ENCODE measurements around the gene EML6. TPM values are rescaled to one million over a fixed set of nuclear protein-coding genes. Genes with fewer than 3 reads are reported as not detected.

EML6 gene
- total RNA-seq, 1 donor, result 0.73 TPM

DNA sequence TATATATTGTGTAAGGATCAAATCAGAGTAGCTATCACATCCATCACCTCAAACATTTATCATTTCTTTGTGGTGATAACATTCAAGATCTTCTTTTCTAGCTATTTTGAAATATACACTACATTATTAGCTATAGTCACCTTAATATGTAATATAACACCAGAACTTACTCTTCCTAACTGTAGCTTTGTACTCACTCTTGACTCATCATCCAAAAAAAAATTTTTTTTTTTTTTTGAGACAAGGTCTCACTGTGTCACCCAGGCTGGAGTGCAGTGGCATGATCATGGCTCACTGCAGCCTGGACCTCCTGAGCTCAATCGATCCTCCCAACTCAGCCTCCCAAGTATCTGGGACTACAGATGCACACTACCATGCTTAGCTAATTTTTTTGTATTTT, 153.3 kb downstream of the EML6 start:
- Histone ChIP-seq H3K4me3 (ENCODE audit: low read length) (no peak overlapping the region), H3K4me1 (ENCODE audit: insufficient read depth, low read length) (no peaks in the 10 kb centered on the region), H3K27me3 (ENCODE audit: insufficient read depth, low read length) (no peaks in the 10 kb centered on the region), H3K9me3 (ENCODE audit: low read depth, low read length) (no peaks in the 10 kb centered on the region)

DNA sequence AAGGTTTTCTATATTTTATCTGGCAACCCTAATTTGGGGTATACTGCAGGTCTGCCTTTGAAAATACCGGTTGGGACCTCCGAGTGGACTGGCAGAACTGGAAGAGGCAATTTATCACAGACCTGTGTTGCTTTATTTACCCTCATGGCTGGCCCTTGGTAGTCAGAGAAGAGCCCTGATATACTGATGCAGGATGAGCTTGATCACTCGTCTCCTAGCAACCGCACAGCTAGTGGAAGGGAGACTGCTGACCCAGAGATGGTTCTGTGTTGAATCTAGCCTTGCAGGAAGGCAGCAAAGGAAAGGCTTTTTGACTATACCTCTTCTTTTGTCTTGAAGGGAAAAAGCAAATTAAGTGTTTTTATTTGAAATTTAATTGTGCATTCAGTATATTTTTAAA, 154.7 kb downstream of the EML6 start:
- Histone ChIP-seq H3K9me3 (ENCODE audit: low read depth, low read length) (no peaks in the 10 kb centered on the region), H3K4me1 (ENCODE audit: insufficient read depth, low read length) (no peaks in the 10 kb centered on the region), H3K4me3 (ENCODE audit: low read length) (no peak overlapping the region)

GRCh38 chr2:54879032-54879431, 155.6 kb downstream of the EML6 start:
- Histone ChIP-seq H3K9me3 (ENCODE audit: low read depth, low read length) (no peaks in the 10 kb centered on the region), H3K4me3 (ENCODE audit: low read length) (no peak overlapping the region), H3K4me1 (ENCODE audit: insufficient read depth, low read length) (no peaks in the 10 kb centered on the region), H3K27me3 (ENCODE audit: insufficient read depth, low read length) (no peaks in the 10 kb centered on the region)

More for the DNA sequence above, 154.7 kb downstream of the EML6 start:
- no peaks in the 10 kb centered on the region for H3K27me3 ChIP-seq (ENCODE audit: insufficient read depth, low read length)

GRCh38 chr2:54879598-54880332, 156.3 kb downstream of the EML6 start:
- H3K27me3 ChIP-seq (ENCODE audit: insufficient read depth, low read length), result no peaks in the 10 kb centered on the region
- H3K9me3 ChIP-seq (ENCODE audit: low read depth, low read length), result no peaks in the 10 kb centered on the region
- H3K4me1 ChIP-seq (ENCODE audit: insufficient read depth, low read length), result no peaks in the 10 kb centered on the region
- no peak overlapping the region for H3K4me3 ChIP-seq (ENCODE audit: low read length)

GRCh38 chr2:54880428-54880827, 157.0 kb downstream of the EML6 start:
- Histone ChIP-seq H3K4me3 (ENCODE audit: low read length) (no peak overlapping the region), H3K9me3 (ENCODE audit: low read depth, low read length) (no peaks in the 10 kb centered on the region), H3K4me1 (ENCODE audit: insufficient read depth, low read length) (no peaks in the 10 kb centered on the region), H3K27me3 (ENCODE audit: insufficient read depth, low read length) (no peaks in the 10 kb centered on the region)

DNA sequence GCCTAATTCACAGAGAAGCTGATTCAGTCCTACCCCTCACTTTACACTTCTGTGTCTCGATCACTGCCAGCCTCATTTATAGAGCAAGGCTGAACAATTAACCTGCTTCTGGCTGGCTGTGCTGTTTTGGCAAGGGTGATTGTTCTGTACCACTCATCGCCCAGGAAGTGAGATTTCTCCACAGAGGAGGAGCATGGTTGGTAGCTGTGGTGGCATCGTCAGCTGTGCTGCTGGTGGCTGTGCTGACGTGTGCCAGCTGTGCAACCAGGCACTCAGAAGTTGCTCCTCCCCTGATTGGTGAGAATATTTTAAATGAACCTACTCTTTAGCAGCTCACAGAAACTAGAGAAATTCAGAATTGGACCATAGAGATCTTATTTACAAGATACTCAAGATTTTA, 158.3 kb downstream of the EML6 start:
- Histone ChIP-seq H3K4me1 (ENCODE audit: insufficient read depth, low read length) (no peaks in the 10 kb centered on the region), H3K27me3 (ENCODE audit: insufficient read depth, low read length) (no peaks in the 10 kb centered on the region), H3K9me3 (ENCODE audit: low read depth, low read length) (no peaks in the 10 kb centered on the region), H3K4me3 (ENCODE audit: low read length) (no peak overlapping the region)

DNA sequence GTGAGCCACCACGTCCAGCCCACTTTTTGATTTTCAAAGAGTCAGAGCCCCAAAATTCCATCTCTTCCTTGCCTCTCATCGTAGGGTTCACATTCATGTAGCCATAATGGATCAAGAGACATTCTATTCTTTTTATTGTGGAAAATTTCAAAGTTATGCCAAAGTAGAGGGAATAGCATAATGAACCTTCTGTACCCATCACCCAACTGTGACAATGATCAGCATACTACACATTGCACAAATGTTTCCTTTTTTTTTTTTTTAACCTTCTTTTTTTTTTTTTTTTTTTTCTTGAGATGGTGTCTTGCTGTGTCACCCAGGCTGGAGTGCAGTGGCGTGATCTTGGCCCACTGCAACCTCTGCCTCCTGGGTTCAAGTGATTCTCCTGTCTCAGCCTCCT, 162.4 kb downstream of the EML6 start:
- Histone ChIP-seq H3K4me1 (ENCODE audit: insufficient read depth, low read length) (no peaks in the 10 kb centered on the region), H3K27me3 (ENCODE audit: insufficient read depth, low read length) (peaks cover 3% of the 10 kb centered on the region), H3K4me3 (ENCODE audit: low read length) (no peak overlapping the region), H3K9me3 (ENCODE audit: low read depth, low read length) (no peaks in the 10 kb centered on the region)

GRCh38 chr2:54887850-54888545, 164.5 kb downstream of the EML6 start:
- H3K4me1 ChIP-seq (ENCODE audit: insufficient read depth, low read length), result no peaks in the 10 kb centered on the region
- no peaks in the 10 kb centered on the region for H3K9me3 ChIP-seq (ENCODE audit: low read depth, low read length)
- peaks cover 3% of the 10 kb centered on the region for H3K27me3 ChIP-seq (ENCODE audit: insufficient read depth, low read length)
- no peak overlapping the region for H3K4me3 ChIP-seq (ENCODE audit: low read length)

- Histone ChIP-seq H3K4me1 (ENCODE audit: insufficient read depth, low read length) (no peaks in the 10 kb centered on the region), H3K27me3 (ENCODE audit: insufficient read depth, low read length) (peaks cover 3% of the 10 kb centered on the region), H3K9me3 (ENCODE audit: low read depth, low read length) (no peaks in the 10 kb centered on the region), H3K4me3 (ENCODE audit: low read length) (no peak overlapping the region)
These were observed 165.6 kb downstream of the EML6 start for GRCh38 chr2:54889053-54889452.

GRCh38 chr2:54891909-54892308, 168.4 kb downstream of the EML6 start:
- Histone ChIP-seq H3K4me1 (ENCODE audit: insufficient read depth, low read length) (no peaks in the 10 kb centered on the region), H3K4me3 (ENCODE audit: low read length) (no peak overlapping the region), H3K27me3 (ENCODE audit: insufficient read depth, low read length) (peaks cover 3% of the 10 kb centered on the region), H3K9me3 (ENCODE audit: low read depth, low read length) (no peaks in the 10 kb centered on the region)

DNA sequence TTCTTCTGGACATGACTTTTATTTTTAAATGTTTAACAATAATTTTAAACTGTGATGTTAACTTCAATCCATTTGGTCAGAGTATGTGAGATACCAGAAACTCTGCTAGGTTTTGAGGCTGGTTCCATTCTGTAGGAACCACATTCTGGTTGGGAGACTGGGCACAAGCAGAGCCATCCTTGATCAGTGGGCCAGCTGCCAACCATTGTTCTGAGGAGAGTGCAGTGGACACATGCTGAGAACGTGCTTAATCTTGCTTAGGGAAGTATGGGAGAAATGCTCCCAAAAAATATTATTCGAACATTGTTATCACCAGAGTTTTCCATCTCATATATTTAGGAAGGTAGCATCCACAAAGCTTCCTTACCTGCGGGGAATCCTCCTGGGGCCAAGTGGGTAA, 171.0 kb downstream of the EML6 start:
- H3K27me3 ChIP-seq (ENCODE audit: insufficient read depth, low read length), result peaks cover 3% of the 10 kb centered on the region
- H3K4me1 ChIP-seq (ENCODE audit: insufficient read depth, low read length), result no peaks in the 10 kb centered on the region
- no peaks in the 10 kb centered on the region for H3K9me3 ChIP-seq (ENCODE audit: low read depth, low read length)
- no peak overlapping the region for H3K4me3 ChIP-seq (ENCODE audit: low read length)

DNA sequence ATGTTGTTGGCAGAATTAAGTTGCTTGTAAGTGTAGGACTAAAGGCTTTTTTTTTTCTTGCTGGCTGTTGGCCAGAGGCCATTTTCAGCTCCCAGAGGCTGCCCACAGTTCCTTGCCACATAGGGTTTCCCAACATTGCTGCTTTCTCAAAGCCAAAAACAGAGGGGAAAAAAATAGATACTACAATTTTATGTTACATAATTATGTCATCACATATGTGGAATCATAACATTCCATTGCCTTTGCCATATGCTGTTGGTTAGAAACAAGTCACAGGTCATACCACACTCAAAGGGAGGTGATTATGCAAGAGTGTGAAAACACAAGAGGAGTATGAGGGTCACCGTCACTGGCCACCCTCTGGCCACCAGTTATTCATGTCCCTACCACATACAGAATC, 172.3 kb downstream of the EML6 start:
- Histone ChIP-seq H3K4me3 (ENCODE audit: low read length) (no peak overlapping the region), H3K4me1 (ENCODE audit: insufficient read depth, low read length) (no peaks in the 10 kb centered on the region), H3K9me3 (ENCODE audit: low read depth, low read length) (no peaks in the 10 kb centered on the region), H3K27me3 (ENCODE audit: insufficient read depth, low read length) (no peaks in the 10 kb centered on the region)

DNA sequence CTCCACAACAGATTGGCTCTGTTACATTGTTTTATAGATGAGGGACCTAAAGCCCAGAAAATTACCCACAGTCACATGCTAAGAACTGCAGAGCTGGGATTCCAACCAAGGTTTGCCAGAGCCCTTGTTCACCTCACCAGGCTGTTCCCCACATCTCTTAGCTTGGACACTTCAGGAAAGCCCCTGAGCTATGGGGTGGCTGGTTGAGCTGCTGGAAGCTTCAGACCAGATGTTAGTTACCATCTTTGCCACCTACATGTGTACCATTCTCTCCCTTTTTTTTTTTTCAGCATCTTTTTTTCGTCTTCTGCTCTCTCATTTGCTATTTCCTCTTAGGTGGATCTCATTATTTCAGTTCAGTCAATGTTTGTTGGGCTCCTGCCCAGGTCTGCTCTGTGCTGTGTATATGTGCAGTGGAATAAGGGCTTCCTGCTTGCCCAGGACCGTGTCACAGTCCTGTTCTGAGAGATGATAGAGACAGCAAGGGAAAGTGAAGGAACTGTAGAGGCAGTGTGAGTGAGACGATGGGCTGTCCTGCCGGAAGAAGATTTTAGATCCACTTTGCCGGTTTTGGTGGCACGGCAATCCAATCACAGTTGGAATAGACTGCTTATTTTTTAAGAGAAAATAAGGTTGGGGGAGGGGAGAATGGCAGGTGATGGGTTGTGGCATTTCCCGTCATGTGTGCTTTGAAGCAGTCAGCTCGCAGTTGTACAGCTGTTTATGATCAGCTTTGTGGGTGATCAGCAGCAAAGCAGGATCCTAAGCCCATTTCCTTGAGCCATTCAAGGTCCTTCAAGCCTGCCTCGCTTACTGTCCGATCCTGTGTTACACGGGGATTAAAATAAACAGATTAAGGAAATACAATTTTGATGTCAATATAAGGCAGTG, 174.2 kb downstream of the EML6 start:
- H3K4me3 ChIP-seq (ENCODE audit: low read length), result no peak overlapping the region
- H3K9me3 ChIP-seq (ENCODE audit: low read depth, low read length), result no peaks in the 10 kb centered on the region
- H3K27me3 ChIP-seq (ENCODE audit: insufficient read depth, low read length), result no peaks in the 10 kb centered on the region
- H3K4me1 ChIP-seq (ENCODE audit: insufficient read depth, low read length), result no peaks in the 10 kb centered on the region

- Histone ChIP-seq H3K4me3 (ENCODE audit: low read length) (no peak overlapping the region), H3K4me1 (ENCODE audit: insufficient read depth, low read length) (peaks cover under 1% of the 10 kb centered on the region), H3K9me3 (ENCODE audit: low read depth, low read length) (no peaks in the 10 kb centered on the region), H3K27me3 (ENCODE audit: insufficient read depth, low read length) (no peaks in the 10 kb centered on the region)
These were observed 175.2 kb downstream of the EML6 start for GRCh38 chr2:54898456-54899226.

Measured in mononuclear cell (primary cell).